Activated CD4-positive, CD25-positive, alpha-beta regulatory T cell treated with anti-CD3 and anti-CD28 coated beads, Interleukin-2, amount 50 U/mL, for 24 hours (primary cell): Measurements from ENCODE around the gene IRF7.
"Not testable (repeated sequence)": the region's sequence is repeated elsewhere in the genome, so short reads cannot be mapped to it uniquely, and the experiment has no call there.

Experiments
- ATAC-seq, 2 donors: fragments of 150-1000 bp; cut with Tn5 transposase; one replicate each; pipeline ENCODE4 v1.10.0; 2021; ENCODE audit warnings: mild to moderate bottlenecking in 1 of 2, moderate library complexity in 1 of 2

Gene IRF7

DNA sequence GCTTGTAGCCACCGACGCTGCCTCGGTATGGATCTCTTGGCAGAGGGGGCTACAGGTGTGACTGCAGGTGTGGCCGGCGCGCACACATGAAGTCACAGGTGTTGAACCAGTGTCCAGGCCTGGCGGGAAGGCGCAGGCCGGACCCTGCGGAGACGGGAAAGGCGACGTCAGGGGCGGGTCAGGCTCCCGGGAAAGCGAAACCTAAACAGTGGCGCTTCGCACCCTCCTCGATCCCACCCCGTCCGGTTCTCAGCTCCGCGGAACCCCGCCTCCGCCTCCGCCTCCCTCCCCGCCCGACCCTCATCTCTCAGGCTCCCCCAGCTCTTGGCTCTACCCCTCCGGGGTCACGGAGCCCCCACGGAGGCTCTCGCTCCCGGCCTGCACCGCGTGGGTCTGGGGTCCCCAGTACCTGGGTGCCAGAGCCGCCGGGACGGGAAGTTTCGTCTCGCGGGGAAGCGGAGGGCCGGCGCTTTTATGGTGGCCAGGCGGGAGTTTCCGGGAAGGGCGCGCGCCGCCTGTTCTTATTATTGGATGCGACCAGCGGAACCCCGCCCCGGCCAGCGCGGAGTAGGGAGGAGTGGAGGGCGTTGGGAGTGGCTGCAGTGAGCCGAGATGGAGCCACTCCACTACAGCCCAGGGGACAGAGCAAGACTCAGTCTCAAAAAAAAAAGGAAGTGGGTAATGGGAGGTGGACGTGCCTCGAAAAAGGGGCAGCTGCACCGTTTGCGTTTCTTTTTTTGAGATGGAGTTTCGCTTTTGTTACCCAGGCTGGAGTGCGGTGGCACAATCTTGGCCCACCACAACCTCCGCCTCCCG, at the start of gene IRF7:
TSS of gene IRF7 (minus strand) at position 447 of the 816 bp plus-strand sequence. CDS start 586 bp downstream, outside the sequence.
- peak; percentile 84 to 85 for ATAC-seq

DNA sequence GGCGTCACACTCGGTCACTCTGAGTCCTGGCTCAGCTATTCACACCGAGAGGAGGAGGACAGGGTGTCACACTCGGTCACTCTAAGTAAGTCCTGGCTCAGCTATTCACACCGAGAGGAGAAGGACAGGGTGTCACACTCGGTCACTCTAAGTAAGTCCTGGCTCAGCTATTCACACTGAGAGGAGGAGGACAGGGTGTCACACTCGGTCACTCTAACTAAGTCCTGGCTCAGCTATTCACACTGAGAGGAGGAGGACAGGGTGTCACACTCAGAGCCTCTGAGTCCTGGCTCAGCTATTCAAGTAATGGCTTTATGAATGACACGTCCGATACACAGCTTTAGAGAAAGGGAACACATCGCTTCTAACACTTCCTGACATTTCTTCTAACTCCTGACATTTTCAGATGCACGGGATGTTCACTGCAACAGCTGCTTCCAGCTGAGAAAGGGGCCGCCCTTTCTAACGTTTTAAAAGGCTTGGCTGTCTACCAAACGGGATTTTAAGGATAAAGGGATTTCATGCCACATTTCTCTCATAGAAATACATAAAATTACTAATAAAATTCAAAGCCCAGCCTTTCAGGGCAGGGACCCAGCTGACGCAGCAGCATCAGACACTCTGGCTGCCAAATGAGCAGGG, 49.4 kb upstream of the IRF7 start:
- no peak for ATAC-seq

DNA sequence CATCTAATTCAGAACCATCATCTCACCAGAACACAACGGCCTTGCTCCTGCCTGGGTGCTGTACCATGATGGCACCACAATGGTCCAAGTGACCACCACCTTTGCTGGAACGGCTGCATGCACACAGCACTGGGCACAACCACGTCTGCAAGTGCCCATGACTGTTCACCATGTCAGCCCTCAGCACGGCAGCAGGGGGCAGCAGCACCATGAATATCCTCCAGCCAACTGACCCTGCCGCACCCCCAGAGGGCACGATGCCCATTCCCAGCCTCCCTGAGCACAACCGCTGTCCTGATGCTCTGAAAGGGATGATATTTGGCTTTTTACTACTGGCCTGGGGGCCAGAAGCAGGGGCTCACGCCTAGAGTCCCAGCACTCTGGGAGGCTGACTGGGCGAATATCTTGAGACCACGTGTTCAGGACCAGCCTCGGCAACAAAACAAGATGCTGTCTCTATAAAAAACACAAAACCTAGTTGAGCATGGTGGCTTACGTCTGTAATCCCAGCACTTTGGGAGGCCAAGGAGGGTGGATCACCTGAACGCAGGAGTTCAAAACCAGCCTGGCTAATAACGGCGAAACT, 47.0 kb upstream of the IRF7 start:
- ATAC-seq = peak; percentile 49 to 55

- no peak for ATAC-seq
Observed at GRCh38 chr11:660681-661444, 45.1 kb upstream of the IRF7 start.

GRCh38 chr11:660281-660680, 44.5 kb upstream of the IRF7 start:
- ATAC-seq = no peak

DNA sequence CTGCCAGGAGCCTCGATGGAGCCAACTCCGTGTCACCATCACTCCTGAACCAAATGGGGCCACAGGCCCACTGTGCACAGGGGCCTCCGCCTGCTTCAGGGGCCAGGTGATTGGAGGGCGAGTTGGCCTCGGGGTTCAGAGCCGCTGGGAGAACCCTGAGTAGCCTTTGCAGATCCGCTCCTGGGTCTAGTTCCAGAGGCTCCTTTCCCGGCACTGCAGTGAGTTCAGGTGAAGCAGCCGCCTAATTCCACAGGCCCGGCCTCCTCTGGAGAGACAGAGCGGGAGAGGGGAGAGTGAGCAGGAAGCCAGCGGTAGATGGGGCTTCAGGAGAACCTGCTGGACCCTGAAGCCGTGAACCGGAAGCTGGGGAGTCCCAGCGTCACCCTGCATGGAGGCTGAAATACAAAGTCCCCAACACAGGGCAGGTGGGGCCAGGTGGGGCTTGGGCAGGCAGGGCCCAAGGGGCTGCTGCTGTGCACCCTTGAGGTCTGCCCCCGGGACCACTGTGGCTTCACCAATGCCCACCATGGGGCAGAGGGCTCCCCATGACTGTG, 43.9 kb upstream of the IRF7 start:
- ATAC-seq = no peak

DNA sequence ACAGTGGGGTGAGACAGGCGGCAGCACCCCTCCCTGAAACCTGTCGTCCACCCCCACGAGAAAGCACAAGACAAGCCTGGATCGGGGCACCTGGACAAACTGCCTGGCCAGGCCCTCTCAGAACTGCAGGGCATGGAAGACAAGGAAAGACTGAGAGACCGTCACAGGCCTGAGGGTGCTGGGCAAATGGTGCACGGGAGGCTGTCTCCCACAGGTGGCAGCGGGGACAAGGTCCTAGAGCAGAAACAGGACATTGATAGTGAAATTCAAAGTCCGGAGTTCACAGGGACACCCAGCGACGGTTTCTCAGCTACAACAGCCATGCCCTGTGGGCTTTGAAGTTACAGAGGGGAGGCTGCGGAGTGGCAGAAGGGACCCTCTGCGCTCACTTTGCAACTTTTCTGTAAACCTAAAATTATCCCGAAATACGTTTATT, 42.0 kb upstream of the IRF7 start:
- ATAC-seq = no peak

- ATAC-seq = no peak
Observed at GRCh38 chr11:656866-657265, 41.1 kb upstream of the IRF7 start.

- ATAC-seq = no peak
Observed at GRCh38 chr11:656426-656825, 40.7 kb upstream of the IRF7 start.

- no peak for ATAC-seq
Observed at GRCh38 chr11:655036-655726, 39.4 kb upstream of the IRF7 start.

GRCh38 chr11:654444-654843, 38.7 kb upstream of the IRF7 start:
- not testable (repeated sequence) for ATAC-seq

- ATAC-seq = no peak
Observed at GRCh38 chr11:653837-654236, 38.1 kb upstream of the IRF7 start.

- not testable (repeated sequence) for ATAC-seq
Observed at GRCh38 chr11:653136-653535, 37.4 kb upstream of the IRF7 start.

DNA sequence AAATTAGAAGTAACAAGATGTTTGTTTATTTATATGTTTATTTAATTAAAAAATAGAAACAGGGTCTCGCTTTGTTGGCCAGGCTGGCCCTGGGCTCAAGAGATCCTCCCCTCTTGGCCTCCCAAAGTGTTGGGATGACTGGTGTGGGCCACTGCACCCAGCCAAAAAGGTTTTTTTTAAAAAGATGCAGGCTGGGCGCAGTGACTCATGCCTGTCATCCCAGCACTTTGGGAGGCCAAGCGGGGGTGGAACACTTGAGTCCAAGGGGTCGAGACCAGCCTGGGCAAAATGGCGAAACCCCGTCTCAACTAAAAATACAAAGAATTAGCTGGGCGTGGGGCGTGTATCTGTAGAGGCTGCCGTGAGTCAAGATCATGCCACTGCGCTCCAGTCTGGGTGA, 34.7 kb upstream of the IRF7 start:
- ATAC-seq = no peak

DNA sequence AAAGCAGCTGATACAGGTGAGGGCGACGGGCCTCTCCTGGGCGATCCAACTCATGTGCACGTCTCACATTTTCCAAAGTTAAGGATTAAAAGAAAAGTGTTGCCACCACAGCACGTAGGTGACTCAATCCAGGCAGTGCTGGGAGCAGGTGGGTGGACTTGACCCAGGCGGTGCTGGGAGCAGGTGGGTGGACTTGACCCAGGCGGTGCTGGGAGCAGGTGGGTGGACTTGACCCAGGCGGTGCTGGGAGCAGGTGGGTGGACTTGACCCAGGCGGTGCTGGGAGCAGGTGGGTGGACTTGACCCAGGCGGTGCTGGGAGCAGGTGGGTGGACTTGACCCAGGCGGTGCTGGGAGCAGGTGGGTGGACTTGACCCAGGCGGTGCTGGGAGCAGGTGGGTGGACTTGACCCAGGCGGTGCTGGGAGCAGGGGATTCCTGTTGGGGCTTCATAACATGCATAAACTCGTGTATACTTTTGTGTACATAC, 32.0 kb upstream of the IRF7 start:
- ATAC-seq = not testable (repeated sequence)

DNA sequence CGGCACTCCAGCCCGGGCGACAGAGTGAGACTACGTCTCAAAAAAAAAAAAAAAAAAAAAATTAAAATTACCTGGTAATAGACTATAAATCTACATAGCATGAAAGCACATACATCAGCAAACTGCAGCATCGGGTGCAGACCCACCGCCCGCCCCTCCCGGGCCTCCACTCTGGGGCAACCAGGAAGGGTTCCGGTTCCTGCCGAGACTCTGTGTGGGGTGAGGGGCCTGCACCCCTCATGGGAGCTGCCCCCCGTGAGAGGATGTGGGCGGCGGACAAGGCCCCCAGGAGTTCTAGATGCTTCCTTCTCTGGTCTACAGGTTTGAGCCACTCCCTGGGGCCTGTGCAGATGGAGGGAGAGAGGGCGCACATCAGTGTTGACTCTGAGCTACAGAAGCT, 30.5 kb upstream of the IRF7 start:
- ATAC-seq = no peak

GRCh38 chr11:645536-645935, 29.8 kb upstream of the IRF7 start:
- no peak for ATAC-seq

GRCh38 chr11:643849-644738, 28.3 kb upstream of the IRF7 start:
- ATAC-seq = no peak

GRCh38 chr11:643366-643765, 27.6 kb upstream of the IRF7 start:
- ATAC-seq = no peak

GRCh38 chr11:641806-642370, 26.1 kb upstream of the IRF7 start:
- ATAC-seq = no peak
